Common myeloid progenitor, CD34-positive (primary cell): ENCODE measurements around the gene SLC22A17.

Source experiments
- CTCF ChIA-PET: fragments of 350-600 bp; sonication (Branson Sonifier 250); formaldehyde crosslinking; loops from one replicate; lab custom pipeline; 2021; ENCODE audit warnings: antibody characterized with exemption; lab: Charles Lee
- POLR2A ChIA-PET: fragments of 350-600 bp; sonication (Branson Sonifier 250); formaldehyde crosslinking; loops from one replicate; lab custom pipeline; 2021; ENCODE audit warnings: antibody characterized with exemption; lab: Charles Lee
- DNase-seq, 3 donors: peaks; one replicate each; pipeline versions ENCODE4 v3.0.0 to v3.0.0-alpha.2; 2013
- H3K27ac ChIP-seq, 2 experiments: 1 replicate in 1 of 2; 2 replicates in 1 of 2; pipeline ENCODE4 v1.7.0; 2013; ENCODE audit warnings: inconsistent platforms in 2 of 2, low read length in 2 of 2, mild to moderate bottlenecking in 2 of 2, low read depth in 1 of 2, moderate library complexity in 1 of 2; ENCODE audit not compliant: severe bottlenecking in 2 of 2, insufficient read depth in 1 of 2, poor library complexity in 1 of 2
- H3K27me3 ChIP-seq, 5 experiments: replicated peaks in 2 of 5; 1 replicate in 3 of 5; 2 replicates in 2 of 5; pipeline versions ENCODE4 v1.6.1 to v1.7.0; 2013; ENCODE audit warnings: low read length in 4 of 5, mild to moderate bottlenecking in 2 of 5, moderate library complexity in 2 of 5, inconsistent platforms in 1 of 5; ENCODE audit not compliant: insufficient read depth in 5 of 5, control insufficient read depth in 4 of 5
- H3K36me3 ChIP-seq, 4 experiments: 1 replicate in 2 of 4; 2 replicates in 2 of 4; pipeline versions ENCODE4 v1.6.1 to v1.7.0; 2013; ENCODE audit warnings: low read length in 3 of 4, control low read depth in 1 of 4, mild to moderate bottlenecking in 1 of 4; ENCODE audit not compliant: control insufficient read depth in 4 of 4, insufficient read depth in 4 of 4
- H3K4me1 ChIP-seq, 4 experiments: 1 replicate in 3 of 4; 2 replicates in 1 of 4; pipeline versions ENCODE4 v1.6.1 to v1.7.1; 2013; ENCODE audit warnings: low read length in 3 of 4, mild to moderate bottlenecking in 3 of 4, control low read depth in 1 of 4, inconsistent platforms in 1 of 4, moderate library complexity in 1 of 4; ENCODE audit not compliant: control insufficient read depth in 4 of 4, insufficient read depth in 4 of 4; ENCODE audit errors: control extremely low read depth in 1 of 4
- H3K4me3 ChIP-seq, 7 experiments: 1 replicate in 4 of 7; 2 replicates in 3 of 7; pipeline versions ENCODE4 v1.5.1 to v1.7.0; 2013; ENCODE audit warnings: mild to moderate bottlenecking in 7 of 7, low read length in 6 of 7, moderate library complexity in 6 of 7, inconsistent platforms in 2 of 7, low read depth in 2 of 7, control low read depth in 1 of 7; ENCODE audit not compliant: insufficient read depth in 4 of 7, control insufficient read depth in 1 of 7; ENCODE audit errors: extremely low read depth in 1 of 7
- H3K9me3 ChIP-seq, 5 experiments: 1 replicate in 4 of 5; 2 replicates in 1 of 5; pipeline versions ENCODE4 v1.6.1 to v1.7.1; 2013; ENCODE audit warnings: low read length in 4 of 5, mild to moderate bottlenecking in 2 of 5, inconsistent platforms in 1 of 5, low read depth in 1 of 5, moderate library complexity in 1 of 5; ENCODE audit not compliant: control insufficient read depth in 4 of 5, insufficient read depth in 2 of 5; ENCODE audit errors: control extremely low read depth in 1 of 5
- WGBS: methylation state at CpG from one replicate; pipeline ENCODE4 v1.1.5; 2013; ENCODE audit not compliant: insufficient coverage; 5-methylcytosine and 5-hydroxymethylcytosine counted together

SLC22A17 gene

DNA sequence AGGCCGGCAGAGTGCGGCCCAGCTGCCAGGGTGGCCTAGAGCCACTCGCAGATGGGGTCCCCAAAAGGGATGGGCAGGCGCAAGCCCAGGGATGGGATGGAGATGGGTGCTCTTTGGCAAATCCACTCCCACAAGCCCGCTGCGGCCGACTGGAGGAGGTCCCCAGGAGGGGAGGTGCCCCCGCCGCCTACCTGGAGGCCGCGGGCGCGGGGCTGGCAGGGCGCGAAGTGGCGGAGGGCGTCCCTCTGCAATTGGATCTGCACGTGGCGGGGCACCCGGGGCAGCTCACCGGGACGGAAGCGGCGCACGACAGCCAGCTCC lies 50.8 kb downstream of the SLC22A17 start:
- ChIA-PET CTCF (interaction anchor here (0.8 to 20.4 kb wide), 10 partner anchors 9 to 38 kb away, joined by 3 to 177 read pairs (median 13); partner anchors contain the start of genes HOMEZ and PABPN1), POLR2A (interaction anchor here (1.1 to 3.7 kb wide), 6 partner anchors 15 to 78 kb away, joined by 3 to 38 read pairs (median 6); partner anchors contain the start of genes HOMEZ and PABPN1)
- 0% methylated on average over 21 of the region's 25 CpGs for WGBS
- Histone ChIP-seq H3K27ac (peak overlapping the region; percentile 47 to 84), H3K9me3 (no peaks in the 10 kb centered on the region), H3K27me3 (no peaks in the 10 kb centered on the region), H3K4me3 (peak overlapping the region; percentile 72 to 95 (median 83)), H3K36me3 (peaks cover under 1 to 24% (median 10%) of the 10 kb centered on the region in 4 experiments), H3K4me1 (peaks cover 16 to 49% (median 40%) of the 10 kb centered on the region in 4 experiments)
- DNase-seq = no peak

DNA sequence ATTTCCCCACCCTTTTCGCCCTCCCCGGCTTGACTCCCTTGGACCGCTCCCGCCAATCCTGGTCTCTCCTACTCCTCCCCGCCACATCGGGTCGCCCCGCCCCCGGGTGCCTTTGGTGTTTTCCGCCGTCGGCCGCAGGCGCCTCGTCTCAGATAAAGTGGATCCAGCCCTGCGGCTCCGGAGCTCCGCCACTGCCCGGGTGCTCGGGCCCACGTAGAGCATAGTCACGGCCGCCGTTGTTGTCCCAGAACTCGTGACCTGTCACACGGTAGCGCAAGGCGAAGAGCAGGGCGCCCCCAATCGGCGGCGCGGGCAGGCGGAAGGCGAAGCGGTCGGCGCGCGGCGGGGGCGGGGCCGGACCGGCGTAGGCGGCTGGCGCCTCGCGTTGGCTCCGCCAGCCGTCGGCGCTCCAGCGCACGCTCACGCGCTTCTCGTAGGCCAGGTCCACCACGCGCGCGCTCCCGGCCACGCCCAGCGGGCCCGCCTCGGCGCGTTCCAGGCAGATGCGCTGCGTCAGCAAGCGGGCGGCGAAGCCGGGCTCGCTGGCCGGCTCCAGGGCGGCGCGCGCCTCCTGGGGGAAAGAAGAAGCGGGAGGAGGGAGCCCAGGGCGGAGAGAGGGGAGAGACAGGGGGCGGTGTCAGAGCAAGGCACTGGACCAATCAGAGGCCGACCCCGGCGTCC lies 51.3 kb downstream of the SLC22A17 start:
- POLR2A ChIA-PET = interaction anchor here (0.8 to 3.7 kb wide), 9 partner anchors 12 to 78 kb away, joined by 3 to 38 read pairs (median 4); partner anchors contain the start of genes HOMEZ and PABPN1
- WGBS = under 1% methylated on average over 81 of the region's 87 CpGs
- CTCF ChIA-PET = interaction anchor here (0.8 to 20.4 kb wide), 15 partner anchors 9 to 192 kb away, joined by 3 to 177 read pairs (median 5); partner anchors contain the start of genes CMTM5, HOMEZ and PABPN1

DNA sequence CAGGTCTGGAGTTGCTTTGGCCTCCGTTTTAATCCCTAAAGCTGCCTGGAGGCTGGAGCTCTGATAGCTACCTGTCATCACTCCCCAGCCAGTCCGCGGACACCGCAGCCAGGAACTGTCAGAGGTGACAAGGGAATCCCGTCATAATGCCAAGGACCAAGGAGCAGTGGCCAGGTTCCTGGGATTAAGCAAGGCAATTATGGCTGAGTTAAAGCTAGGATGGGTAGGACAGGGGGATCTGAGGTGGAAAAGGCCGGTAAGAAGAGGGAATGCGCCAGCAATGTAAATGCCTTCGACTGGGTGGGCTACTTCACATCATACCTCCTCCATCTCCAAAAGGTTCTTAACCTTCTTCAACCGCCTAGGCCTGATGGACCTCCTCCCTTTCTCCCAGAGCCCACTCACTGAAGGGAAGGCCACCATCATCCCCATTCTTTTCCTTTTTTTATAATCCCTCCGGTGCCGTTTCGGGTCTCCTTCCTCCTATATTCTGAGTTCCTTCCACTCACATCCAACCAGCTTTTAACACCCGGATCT lies 51.9 kb downstream of the SLC22A17 start:
- 10% methylated on average over 8 of the region's 13 CpGs for WGBS
- no peaks in the 10 kb centered on the region for H3K9me3 ChIP-seq
- no peaks in the 10 kb centered on the region for H3K27me3 ChIP-seq
- peaks cover 4 to 29% (median 16%) of the 10 kb centered on the region in 4 experiments for H3K36me3 ChIP-seq
- peak overlapping the region; percentile 44 to 95 (median 86) for H3K4me3 ChIP-seq
- CTCF ChIA-PET = interaction anchor here (0.7 to 20.4 kb wide), 16 partner anchors 10 to 192 kb away, joined by 3 to 177 read pairs (median 6); partner anchors contain the start of genes CMTM5, HOMEZ and PABPN1
- DNase-seq = peak in 1 of 3 donors; percentile 33
- peaks cover 10 to 42% (median 31%) of the 10 kb centered on the region in 4 experiments for H3K4me1 ChIP-seq
- POLR2A ChIA-PET = interaction anchor here (0.8 to 3.7 kb wide), 8 partner anchors 12 to 79 kb away, joined by 3 to 38 read pairs (median 4); partner anchors contain the start of genes HOMEZ and PABPN1
- peak overlapping the region; percentile 74 to 90 for H3K27ac ChIP-seq

More for the DNA sequence above, 51.3 kb downstream of the SLC22A17 start:
- peaks cover 16 to 49% (median 37%) of the 10 kb centered on the region in 4 experiments for H3K4me1 ChIP-seq
- H3K9me3 ChIP-seq = no peaks in the 10 kb centered on the region
- H3K27ac ChIP-seq = peak overlapping the region; percentile 64 to 90
- H3K36me3 ChIP-seq = peaks cover 4 to 29% (median 13%) of the 10 kb centered on the region in 4 experiments
- H3K4me3 ChIP-seq = peak overlapping the region; percentile 83 to 95 (median 91)
- peak; percentile 98 to 99 (median 99) for DNase-seq
- no peaks in the 10 kb centered on the region for H3K27me3 ChIP-seq

DNA sequence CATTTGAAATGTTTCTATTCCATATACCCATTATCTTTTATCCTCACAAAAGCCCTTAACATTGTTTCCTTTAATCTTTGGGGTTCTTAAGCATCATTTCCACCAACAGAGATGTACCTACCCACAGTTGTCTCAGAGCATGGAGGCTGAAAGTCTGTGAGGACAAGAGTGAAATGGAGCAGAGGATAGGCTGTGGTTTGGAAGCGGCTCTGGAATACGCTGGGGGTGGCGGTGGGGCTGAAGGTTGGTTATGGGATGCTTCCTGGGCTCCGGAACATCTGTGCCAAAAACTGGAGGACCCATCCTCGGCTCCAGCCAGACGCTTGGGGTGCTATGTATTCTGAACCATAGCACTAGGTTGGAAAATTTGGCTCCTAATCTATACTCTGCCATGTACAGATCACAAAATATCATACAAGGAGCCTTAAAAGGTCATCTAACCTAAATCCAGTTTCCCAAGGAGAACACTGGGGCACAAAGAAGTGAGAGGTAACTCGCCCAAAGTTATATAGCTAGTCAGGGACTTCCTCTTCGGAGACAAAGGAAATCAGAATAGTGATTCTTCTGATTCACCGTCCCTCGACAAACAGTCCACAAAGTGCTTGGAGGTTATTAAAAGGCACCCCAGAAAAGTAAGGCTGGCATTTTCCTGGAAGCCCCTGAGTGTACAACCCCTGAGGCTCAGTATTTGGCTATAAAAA lies 52.6 kb downstream of the SLC22A17 start:
- no peak for DNase-seq
- peak overlapping the region; percentile 44 to 95 (median 86) for H3K4me3 ChIP-seq
- H3K27me3 ChIP-seq = no peaks in the 10 kb centered on the region
- ChIA-PET POLR2A (interaction anchor here (0.8 to 3.7 kb wide), 3 partner anchors 14 to 27 kb away, joined by 3 to 38 read pairs (median 5); partner anchors contain the start of genes HOMEZ and PABPN1), CTCF (interaction anchor here (0.7 to 20.4 kb wide), 15 partner anchors 10 to 191 kb away, joined by 3 to 177 read pairs (median 7); partner anchors contain the start of genes CMTM5, HOMEZ and PABPN1)
- peaks cover 4 to 29% (median 16%) of the 10 kb centered on the region in 4 experiments for H3K36me3 ChIP-seq
- H3K4me1 ChIP-seq = peaks cover 10 to 39% (median 28%) of the 10 kb centered on the region in 4 experiments
- peak overlapping the region; percentile 74 to 90 for H3K27ac ChIP-seq
- WGBS = 48% methylated on average over 8 of the region's 10 CpGs
- no peaks in the 10 kb centered on the region for H3K9me3 ChIP-seq

DNA sequence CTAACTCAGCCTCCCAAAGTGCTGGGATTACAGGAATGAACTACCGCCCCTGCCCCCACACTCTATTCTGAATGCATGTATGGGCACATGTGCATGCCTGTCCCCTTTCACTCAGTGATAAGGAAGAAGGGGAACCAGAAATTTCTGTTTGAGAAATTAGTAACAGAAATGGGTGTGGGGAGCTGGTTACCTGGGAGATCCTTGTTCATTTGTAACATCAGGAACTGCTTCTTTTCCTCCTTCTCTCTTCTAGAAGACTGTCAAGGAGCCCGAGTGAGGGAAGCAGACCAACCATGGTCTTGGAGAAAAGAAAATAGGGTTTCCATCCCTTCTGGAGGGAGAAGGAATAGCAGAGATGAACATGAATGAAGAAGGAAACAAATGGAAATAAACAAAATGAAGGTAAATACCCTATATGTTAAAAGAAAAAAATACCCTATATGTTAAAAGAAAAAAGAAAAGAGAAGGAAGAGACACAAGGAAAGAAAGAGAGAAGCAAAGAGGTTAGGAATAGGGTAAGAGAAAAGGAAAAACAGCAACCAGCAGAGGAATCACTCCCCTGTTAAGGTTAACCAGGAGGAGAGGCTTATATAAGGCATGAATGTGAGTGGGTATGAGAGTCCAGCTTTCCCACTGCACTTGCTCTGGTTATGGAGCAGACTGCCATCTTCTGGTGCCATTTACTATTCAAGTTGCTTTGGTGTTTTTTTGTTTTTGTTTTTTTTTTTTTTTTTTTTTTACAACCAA lies 53.3 kb downstream of the SLC22A17 start:
- H3K4me1 ChIP-seq = peaks cover 10 to 40% (median 30%) of the 10 kb centered on the region in 4 experiments
- H3K27me3 ChIP-seq = no peaks in the 10 kb centered on the region
- ChIA-PET CTCF (interaction anchor here (1.5 to 20.4 kb wide), 6 partner anchors 9 to 26 kb away, joined by 3 to 177 read pairs (median 14); partner anchors contain the start of gene PABPN1), POLR2A (interaction anchor here (3.7 kb wide), 1 partner anchor 22 kb away, joined by 38 read pairs; the partner anchor contains the start of gene PABPN1)
- peak overlapping the region in 1 of 2 experiments; percentile 6 for H3K27ac ChIP-seq
- no CpG with 5 or more reads among the region's 2 CpGs for WGBS
- no peaks in the 10 kb centered on the region for H3K9me3 ChIP-seq
- H3K4me3 ChIP-seq = peak overlapping the region in 1 of 7 experiments; percentile 86
- H3K36me3 ChIP-seq = peaks cover 4 to 29% (median 16%) of the 10 kb centered on the region in 4 experiments
- peak; percentile 78 to 82 (median 80) for DNase-seq
